Tibial artery (tissue), 4 donors: ENCODE data around the gene IMMT.

ENCODE experiments used
- DNase-seq, 2 donors: peaks; one replicate each; pipeline ENCODE4 v3.0.0-alpha.2; 2019
- H3K27ac ChIP-seq, 2 donors: fragments of 200-600 bp; sonication (generic) in 1 of 2; 1 replicate in 1 of 2; 2 replicates in 1 of 2; pipeline ENCODE4 v1.5.1; 2018 to 2019; ENCODE audit warnings: mild to moderate bottlenecking in 1 of 2
- H3K27me3 ChIP-seq, 2 donors: fragments of 200-600 bp; sonication (generic) in 1 of 2; one replicate each; pipeline versions ENCODE4 v1.5.1 to v1.6.0; 2016 to 2019
- H3K36me3 ChIP-seq, 3 donors: fragments of 200-600 bp; sonication (generic) in 2 of 3; one replicate each; pipeline ENCODE4 v1.5.1; 2016 to 2019; ENCODE audit warnings: mild to moderate bottlenecking in 2 of 3
- H3K4me1 ChIP-seq, 4 donors: fragments of 200-600 bp; sonication (generic) in 2 of 4; 1 replicate in 3 of 4; 2 replicates in 1 of 4; pipeline ENCODE4 v1.5.1; 2016 to 2019
- H3K4me3 ChIP-seq, 2 donors: fragments of 200-600 bp; sonication (generic) in 1 of 2; 1 replicate in 1 of 2; 2 replicates in 1 of 2; pipeline ENCODE4 v1.5.1; 2018 to 2019; ENCODE audit warnings: mild to moderate bottlenecking in 2 of 2
- H3K9me3 ChIP-seq, 3 donors: fragments of 200-600 bp; sonication (generic) in 1 of 3; one replicate each; pipeline ENCODE4 v1.5.1; 2016 to 2019
- CTCF ChIP-seq, 2 experiments: fragments of 200-600 bp in 1 of 2; fragments of 450-650 bp in 1 of 2; IDR thresholded peaks; one replicate each; pipeline ENCODE4 v1.5.1; 2017 to 2019; ENCODE audit warnings: antibody characterized with exemption in 2 of 2, mild to moderate bottlenecking in 1 of 2, moderate library complexity in 1 of 2
- intact Hi-C: fragments of 100-400 bp; cut with DNase I; formaldehyde crosslinking; loops from one replicate; pipeline ENCODE4 v1.15.0; 2023; ENCODE audit warnings: low total_unique reads

The IMMT gene

GRCh38 chr2:86234563-86235131 is 39.4 kb upstream of the IMMT start:
- H3K27ac ChIP-seq = peak overlapping the region; percentile 42 to 48
- no peaks in the 10 kb centered on the region for H3K27me3 ChIP-seq
- no peak for DNase-seq
- H3K9me3 ChIP-seq = no peaks in the 10 kb centered on the region
- H3K36me3 ChIP-seq = peaks cover 0 to 9% (median 0%) of the 10 kb centered on the region in 3 donors
- H3K4me1 ChIP-seq = peaks cover 0 to 18% (median 7%) of the 10 kb centered on the region in 4 donors
- intact Hi-C loops = no loop called here
- no peak overlapping the region for H3K4me3 ChIP-seq
- no peak for TF ChIP-seq CTCF (IDR thresholded peaks at IDR 0.05)

GRCh38 chr2:86233436-86233835 is 38.2 kb upstream of the IMMT start:
- peak overlapping the region in 1 of 2 donors; percentile 48 for H3K27ac ChIP-seq
- intact Hi-C loops = no loop called here
- no peak for DNase-seq

GRCh38 chr2:86232910-86233309 is 37.6 kb upstream of the IMMT start:
- intact Hi-C loops = no loop called here
- Histone ChIP-seq H3K4me1 (peaks cover 0 to 18% (median 7%) of the 10 kb centered on the region in 4 donors), H3K36me3 (peaks cover 0 to 9% (median 0%) of the 10 kb centered on the region in 3 donors), H3K27ac (no peak overlapping the region), H3K27me3 (no peaks in the 10 kb centered on the region), H3K9me3 (no peaks in the 10 kb centered on the region), H3K4me3 (no peak overlapping the region)
- no peak for TF ChIP-seq CTCF (IDR thresholded peaks at IDR 0.05)
- DNase-seq = no peak

More at GRCh38 chr2:86233436-86233835, 38.2 kb upstream of the IMMT start:
- no peaks in the 10 kb centered on the region for H3K9me3 ChIP-seq
- H3K36me3 ChIP-seq = peaks cover 0 to 9% (median 0%) of the 10 kb centered on the region in 3 donors
- peaks cover 0 to 18% (median 7%) of the 10 kb centered on the region in 4 donors for H3K4me1 ChIP-seq
- no peak overlapping the region for H3K4me3 ChIP-seq
- no peak for TF ChIP-seq CTCF (IDR thresholded peaks at IDR 0.05)
- H3K27me3 ChIP-seq = no peaks in the 10 kb centered on the region

- intact Hi-C loops = no loop called here
- Histone ChIP-seq H3K4me1 (peaks cover 0 to 18% (median 7%) of the 10 kb centered on the region in 4 donors), H3K27ac (no peak overlapping the region), H3K9me3 (no peaks in the 10 kb centered on the region), H3K27me3 (no peaks in the 10 kb centered on the region), H3K36me3 (peaks cover 0 to 9% (median 0%) of the 10 kb centered on the region in 3 donors), H3K4me3 (no peak overlapping the region)
- no peak for DNase-seq
- no peak for TF ChIP-seq CTCF (IDR thresholded peaks at IDR 0.05)
Measured at GRCh38 chr2:86232373-86232784, 37.1 kb upstream of the IMMT start.

GRCh38 chr2:86231680-86232372 is 36.6 kb upstream of the IMMT start:
- no peak for DNase-seq
- no peak for TF ChIP-seq CTCF (IDR thresholded peaks at IDR 0.05)
- peaks cover 0 to 18% (median 7%) of the 10 kb centered on the region in 4 donors for H3K4me1 ChIP-seq
- peaks cover 0 to 9% (median 0%) of the 10 kb centered on the region in 3 donors for H3K36me3 ChIP-seq
- intact Hi-C loops = no loop called here
- H3K4me3 ChIP-seq = no peak overlapping the region
- H3K27ac ChIP-seq = no peak overlapping the region
- H3K27me3 ChIP-seq = no peaks in the 10 kb centered on the region
- no peaks in the 10 kb centered on the region for H3K9me3 ChIP-seq
